AG09309 (cell line): ENCODE results near the gene ACAN.
A peak's percentile ranks its signal among the peaks of the same experiment; 100 is the strongest.

Experiments used
- DNase-seq: peaks from one replicate; pipeline ENCODE4 v3.0.0-alpha.2; 2010; ENCODE audit warnings: low read depth
- H3K4me3 ChIP-seq: 2 replicates; pipeline ENCODE4 v1.5.1; 2011; ENCODE audit warnings: mild to moderate bottlenecking, low read depth, low read length, moderate library complexity; ENCODE audit not compliant: control insufficient read depth
- TF ChIP-seq, protein P1 (sequence below): IDR thresholded peaks from 2 replicates; pipeline ENCODE4 v1.5.1; 2011; ENCODE audit warnings: mild to moderate bottlenecking, low read depth, low read length, inconsistent platforms; ENCODE audit not compliant: insufficient read depth, control insufficient read depth; ENCODE audit errors: missing control alignments

ACAN gene

DNA sequence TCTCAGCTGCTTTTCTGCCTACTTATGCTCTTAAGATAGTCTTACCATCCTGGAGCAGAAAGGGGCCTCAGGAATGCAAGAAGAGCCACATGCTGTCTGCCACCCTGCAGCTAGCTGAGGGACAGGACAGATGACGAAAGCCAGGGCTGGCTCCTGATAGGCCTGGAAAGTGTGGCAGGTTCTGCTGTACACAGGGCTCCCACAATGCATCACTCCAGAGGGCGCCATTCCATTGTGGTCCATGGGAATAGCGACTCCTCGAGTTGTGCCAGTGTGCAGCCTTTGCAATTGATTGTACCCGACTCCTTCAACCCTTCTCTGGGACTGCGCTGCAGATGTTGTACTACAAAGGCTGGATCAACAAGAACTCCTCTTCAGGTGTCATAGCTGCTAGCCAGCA lies 11.2 kb downstream of the ACAN start:
- no peak for DNase-seq

DNA sequence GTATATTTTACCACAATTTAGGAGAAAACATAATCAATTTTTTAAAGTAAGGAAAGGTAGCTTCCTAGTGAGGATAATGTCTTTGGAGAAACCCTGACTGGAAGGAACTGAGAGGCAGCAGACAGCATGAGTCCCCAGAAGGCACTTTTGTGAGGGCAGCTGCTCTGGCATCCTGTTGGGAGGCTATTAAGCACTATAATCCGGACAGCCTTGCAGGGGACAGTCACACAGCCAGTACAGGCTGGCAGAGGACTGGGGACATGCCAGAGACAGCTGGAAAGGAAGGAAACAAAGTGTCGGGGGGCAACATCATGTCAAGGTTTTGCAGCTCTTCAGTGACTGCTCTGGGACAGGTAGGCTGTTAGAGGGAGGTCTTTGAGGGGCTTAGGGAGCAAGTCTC lies 15.7 kb downstream of the ACAN start:
- TF ChIP-seq, protein P1, sequence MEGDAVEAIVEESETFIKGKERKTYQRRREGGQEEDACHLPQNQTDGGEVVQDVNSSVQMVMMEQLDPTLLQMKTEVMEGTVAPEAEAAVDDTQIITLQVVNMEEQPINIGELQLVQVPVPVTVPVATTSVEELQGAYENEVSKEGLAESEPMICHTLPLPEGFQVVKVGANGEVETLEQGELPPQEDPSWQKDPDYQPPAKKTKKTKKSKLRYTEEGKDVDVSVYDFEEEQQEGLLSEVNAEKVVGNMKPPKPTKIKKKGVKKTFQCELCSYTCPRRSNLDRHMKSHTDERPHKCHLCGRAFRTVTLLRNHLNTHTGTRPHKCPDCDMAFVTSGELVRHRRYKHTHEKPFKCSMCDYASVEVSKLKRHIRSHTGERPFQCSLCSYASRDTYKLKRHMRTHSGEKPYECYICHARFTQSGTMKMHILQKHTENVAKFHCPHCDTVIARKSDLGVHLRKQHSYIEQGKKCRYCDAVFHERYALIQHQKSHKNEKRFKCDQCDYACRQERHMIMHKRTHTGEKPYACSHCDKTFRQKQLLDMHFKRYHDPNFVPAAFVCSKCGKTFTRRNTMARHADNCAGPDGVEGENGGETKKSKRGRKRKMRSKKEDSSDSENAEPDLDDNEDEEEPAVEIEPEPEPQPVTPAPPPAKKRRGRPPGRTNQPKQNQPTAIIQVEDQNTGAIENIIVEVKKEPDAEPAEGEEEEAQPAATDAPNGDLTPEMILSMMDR, result no peak
- no peak overlapping the region for H3K4me3 ChIP-seq
- DNase-seq, result no peak

More for the DNA sequence above, 11.2 kb downstream of the ACAN start:
- H3K4me3 ChIP-seq, result no peak overlapping the region
- TF ChIP-seq, protein P1, result no peak

- H3K4me3 ChIP-seq, result no peak overlapping the region
- TF ChIP-seq, protein P1, result no peak
- DNase-seq, result no peak
Observed at GRCh38 chr15:88821993-88822392, 18.8 kb downstream of the ACAN start.

DNA sequence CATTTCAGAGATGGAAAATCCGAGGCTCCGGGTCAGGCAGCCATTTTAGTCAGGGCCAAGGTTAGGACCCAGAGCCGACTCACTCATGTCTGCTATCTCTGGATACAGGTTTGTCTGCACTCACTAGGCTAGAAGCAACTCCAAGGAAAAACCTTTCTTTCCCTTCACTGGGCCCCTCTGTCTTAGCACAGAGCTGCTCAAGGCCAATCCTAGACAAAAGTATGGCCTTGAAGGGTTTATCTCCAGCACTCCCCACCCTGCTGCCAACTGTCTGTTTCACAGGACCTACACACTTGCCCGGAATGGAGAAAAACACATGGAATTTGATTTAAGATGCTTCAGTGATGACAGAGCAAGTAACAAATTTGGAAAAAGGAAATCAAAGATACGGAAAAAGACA lies 25.6 kb downstream of the ACAN start:
- TF ChIP-seq, protein P1, result no peak
- DNase-seq, result peak; percentile 5
- H3K4me3 ChIP-seq, result no peak overlapping the region

DNA sequence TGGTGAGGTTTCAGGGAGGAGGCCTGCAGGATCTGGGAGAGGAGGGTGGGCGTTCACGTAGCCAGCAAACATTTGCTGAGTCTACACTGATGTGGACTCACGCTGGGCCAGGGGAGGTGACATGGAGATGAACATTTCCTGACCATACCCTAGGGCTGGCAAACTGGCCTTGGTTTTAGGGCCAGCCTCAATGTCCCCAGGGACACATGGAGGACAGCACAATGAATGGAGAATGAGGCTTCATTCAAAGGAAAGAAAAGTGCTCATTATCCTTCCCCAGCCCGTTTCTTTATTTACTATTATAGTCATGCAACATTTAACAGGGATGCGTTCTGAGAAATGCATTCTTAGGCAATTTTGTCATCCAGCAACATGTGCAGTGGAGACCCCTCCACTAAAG lies 26.8 kb downstream of the ACAN start:
- no peak for DNase-seq
- H3K4me3 ChIP-seq, result no peak overlapping the region
- TF ChIP-seq, protein P1, result no peak

DNA sequence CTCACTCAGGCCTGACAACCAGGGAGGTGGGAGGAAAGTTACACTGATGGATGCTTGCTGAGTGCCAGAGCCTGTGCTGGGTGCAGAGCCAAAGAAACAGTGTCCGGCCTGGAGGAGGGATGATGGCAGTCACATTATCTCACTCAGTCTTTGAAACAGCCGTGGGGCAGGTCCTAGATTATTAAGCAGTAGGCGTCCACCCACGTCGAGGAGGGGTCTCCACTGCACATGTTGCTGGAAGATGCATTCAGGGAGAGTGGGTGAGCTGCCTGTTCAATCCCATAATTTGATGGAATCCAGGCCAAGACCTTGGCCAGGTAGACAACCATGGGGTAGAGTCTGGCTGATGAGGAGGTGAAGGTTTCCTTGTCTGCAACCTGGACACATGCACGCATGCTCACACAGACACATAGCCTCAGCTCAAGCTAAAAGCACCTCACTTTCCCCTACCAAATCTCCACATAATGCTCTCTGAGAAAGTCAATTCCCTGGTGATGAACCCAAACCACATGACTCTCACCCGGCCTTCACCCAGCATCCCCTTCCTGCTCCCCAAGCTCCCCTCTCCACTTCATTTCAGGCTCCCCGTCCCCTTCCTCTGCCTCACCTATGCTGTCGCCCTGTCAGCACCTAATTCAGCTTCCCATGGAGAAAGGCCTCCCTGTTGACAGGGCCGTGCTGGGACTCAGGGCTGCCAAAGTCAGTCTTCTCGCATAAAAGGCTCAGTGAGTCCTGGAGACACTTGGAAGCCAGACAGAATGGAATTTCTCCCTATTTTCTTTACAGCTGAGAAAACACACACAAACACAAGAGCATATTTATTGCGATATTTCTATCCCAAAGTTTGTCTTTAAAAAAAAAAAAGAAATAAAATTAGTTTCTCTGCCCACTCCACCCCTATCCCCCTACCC lies 29.8 kb downstream of the ACAN start:
- H3K4me3 ChIP-seq, result no peak overlapping the region
- DNase-seq, result no peak
- TF ChIP-seq, protein P1, result no peak

GRCh38 chr15:88833731-88834100 lies 30.5 kb downstream of the ACAN start:
- DNase-seq, result no peak
- TF ChIP-seq, protein P1, result no peak
- H3K4me3 ChIP-seq, result no peak overlapping the region
